ENCODE data around the gene IDUA.
A peak's percentile ranks its signal among the peaks of the same experiment; 100 is the strongest.

Gene IDUA

DNA sequence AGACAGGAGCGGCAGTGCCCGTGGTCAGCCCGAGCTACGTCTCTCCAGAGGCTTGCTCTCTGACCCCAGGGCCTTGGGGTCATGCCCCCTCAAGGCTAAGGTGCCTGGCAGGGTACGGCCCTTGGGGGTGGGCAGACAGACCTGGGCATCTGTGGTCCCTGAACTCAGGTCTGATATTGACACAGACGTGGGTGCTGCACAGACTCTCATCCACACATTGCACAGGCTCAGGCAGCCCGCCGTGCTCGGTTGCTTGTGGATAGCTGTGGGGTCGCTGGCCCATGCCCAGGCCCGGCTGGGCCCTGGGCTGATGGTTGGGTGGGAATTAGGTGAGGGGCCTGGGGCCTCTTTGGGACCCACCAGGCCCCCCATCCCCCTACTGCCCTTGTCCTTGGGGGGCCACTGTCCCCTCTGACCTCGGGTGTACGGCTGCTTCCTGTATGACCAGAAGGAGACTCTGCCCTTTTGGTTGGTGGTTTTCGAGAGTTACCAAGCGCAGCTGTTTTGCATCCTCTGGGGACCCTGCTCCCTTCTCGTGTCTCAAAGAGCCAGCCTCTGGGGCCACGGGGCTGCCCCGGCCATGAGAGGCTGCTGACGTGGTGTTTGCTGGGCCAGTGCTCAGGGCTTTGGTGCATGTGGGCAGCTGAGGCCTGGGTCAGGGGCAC, 34.7 kb downstream of the IDUA start:
- DNase-seq: no peak
- intact Hi-C loops (cut with DNase I): no loop called here

DNA sequence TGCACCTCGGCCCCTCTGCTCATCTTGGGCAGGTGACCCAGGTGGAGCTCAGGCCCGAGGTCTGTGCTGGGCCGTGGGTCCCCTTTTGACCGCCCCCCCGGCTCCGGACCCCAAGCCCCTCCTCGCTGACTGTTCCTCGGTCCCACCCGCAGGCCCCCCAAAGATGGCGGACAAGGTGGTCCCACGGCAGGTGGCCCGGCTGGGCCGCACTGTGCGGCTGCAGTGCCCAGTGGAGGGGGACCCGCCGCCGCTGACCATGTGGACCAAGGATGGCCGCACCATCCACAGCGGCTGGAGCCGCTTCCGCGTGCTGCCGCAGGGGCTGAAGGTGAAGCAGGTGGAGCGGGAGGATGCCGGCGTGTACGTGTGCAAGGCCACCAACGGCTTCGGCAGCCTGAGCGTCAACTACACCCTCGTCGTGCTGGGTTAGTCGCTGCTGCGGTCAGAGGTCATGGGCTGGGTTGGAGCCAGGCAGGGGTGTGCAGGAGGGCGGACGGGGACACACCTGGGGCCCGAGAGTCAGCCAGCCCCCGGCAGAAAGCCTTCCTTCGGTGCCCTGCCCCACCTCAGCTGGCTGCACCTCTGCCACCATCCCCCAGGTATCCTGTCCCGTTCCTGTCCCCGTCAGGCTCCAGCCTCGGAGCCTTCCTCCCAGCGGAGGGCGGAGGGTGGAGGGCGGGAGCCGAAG, 35.4 kb downstream of the IDUA start:
- intact Hi-C loops (cut with DNase I): no loop called here
- DNase-seq: no peak

DNA sequence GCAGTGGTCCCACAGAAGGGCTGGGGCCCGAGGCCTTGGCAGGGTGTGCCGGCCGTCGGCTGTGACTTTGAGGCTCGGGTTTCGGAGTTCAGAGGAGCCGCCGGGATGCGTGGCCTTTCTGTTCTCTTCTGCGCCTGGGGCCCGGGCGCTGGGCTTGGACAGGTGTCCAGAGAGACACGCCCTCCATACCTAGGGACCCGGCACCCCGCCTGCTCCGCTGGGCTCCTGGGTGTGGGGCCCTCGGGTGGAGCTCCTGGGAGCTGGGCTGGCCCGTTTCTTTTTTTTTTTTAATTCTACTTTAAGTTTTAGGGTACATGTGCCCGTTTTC, 35.9 kb downstream of the IDUA start:
- intact Hi-C loops (cut with DNase I): no loop called here
- DNase-seq: no peak

DNA sequence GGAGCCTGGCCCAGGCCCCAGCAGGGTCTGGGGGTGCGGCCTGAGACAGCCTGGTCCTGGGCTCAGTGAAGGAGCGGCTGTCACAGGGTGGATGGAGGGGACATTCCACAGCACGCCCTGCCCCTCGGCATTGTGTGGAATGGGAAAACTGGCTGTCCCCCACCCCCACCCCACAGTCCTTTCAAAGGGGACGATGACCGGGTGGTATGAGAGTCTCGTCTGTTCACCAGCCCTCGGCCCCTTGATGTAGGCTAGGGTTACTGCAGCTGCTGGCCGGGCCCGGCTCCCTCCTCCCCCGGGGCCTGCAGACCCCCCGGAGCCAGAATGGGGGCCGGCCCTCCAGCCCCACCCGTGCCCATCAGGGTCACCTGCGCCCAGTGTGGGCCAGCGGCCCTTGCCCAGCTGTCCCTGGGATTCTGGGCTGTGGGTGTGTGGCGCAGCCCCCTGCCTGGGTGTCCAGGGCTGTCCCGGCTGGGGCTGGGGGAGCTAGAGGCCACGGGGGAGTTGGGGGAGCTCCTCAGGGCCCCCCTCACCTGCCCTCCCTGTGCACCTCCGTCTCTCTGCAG, 36.3 kb downstream of the IDUA start:
- no peak for DNase-seq
- intact Hi-C loops (cut with DNase I): no loop called here

DNA sequence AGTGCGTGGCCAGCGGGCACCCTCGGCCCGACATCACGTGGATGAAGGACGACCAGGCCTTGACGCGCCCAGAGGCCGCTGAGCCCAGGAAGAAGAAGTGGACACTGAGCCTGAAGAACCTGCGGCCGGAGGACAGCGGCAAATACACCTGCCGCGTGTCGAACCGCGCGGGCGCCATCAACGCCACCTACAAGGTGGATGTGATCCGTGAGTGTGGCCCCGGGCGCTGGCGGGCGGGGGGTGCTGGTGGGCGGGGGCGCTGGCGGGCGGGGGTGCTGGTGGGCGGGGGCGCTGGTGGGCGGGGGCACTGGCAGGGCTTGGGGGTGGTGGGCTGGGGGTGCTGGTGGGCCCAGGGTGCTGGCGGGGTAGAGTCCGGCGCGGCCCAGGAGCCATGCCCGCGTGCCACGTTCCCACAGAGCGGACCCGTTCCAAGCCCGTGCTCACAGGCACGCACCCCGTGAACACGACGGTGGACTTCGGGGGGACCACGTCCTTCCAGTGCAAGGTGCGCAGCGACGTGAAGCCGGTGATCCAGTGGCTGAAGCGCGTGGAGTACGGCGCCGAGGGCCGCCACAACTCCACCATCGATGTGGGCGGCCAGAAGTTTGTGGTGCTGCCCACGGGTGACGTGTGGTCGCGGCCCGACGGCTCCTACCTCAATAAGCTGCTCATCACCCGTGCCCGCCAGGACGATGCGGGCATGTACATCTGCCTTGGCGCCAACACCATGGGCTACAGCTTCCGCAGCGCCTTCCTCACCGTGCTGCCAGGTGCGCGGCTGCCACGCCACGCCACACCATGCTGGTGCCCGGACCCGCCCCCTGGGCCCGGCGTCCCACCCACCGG, 37.3 kb downstream of the IDUA start:
- intact Hi-C loops (cut with DNase I): no loop called here
- DNase-seq: no peak

DNA sequence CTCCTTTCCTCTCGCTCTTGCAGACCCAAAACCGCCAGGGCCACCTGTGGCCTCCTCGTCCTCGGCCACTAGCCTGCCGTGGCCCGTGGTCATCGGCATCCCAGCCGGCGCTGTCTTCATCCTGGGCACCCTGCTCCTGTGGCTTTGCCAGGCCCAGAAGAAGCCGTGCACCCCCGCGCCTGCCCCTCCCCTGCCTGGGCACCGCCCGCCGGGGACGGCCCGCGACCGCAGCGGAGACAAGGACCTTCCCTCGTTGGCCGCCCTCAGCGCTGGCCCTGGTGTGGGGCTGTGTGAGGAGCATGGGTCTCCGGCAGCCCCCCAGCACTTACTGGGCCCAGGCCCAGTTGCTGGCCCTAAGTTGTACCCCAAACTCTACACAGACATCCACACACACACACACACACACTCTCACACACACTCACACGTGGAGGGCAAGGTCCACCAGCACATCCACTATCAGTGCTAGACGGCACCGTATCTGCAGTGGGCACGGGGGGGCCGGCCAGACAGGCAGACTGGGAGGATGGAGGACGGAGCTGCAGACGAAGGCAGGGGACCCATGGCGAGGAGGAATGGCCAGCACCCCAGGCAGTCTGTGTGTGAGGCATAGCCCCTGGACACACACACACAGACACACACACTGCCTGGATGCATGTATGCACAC, 38.2 kb downstream of the IDUA start:
- intact Hi-C loops (cut with DNase I): no loop called here
- DNase-seq: no peak

DNA sequence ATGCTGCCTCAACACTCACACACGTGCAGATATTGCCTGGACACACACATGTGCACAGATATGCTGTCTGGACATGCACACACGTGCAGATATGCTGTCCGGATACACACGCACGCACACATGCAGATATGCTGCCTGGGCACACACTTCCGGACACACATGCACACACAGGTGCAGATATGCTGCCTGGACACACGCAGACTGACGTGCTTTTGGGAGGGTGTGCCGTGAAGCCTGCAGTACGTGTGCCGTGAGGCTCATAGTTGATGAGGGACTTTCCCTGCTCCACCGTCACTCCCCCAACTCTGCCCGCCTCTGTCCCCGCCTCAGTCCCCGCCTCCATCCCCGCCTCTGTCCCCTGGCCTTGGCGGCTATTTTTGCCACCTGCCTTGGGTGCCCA, 39.3 kb downstream of the IDUA start:
- intact Hi-C loops (cut with DNase I): no loop called here
- no peak for DNase-seq

DNA sequence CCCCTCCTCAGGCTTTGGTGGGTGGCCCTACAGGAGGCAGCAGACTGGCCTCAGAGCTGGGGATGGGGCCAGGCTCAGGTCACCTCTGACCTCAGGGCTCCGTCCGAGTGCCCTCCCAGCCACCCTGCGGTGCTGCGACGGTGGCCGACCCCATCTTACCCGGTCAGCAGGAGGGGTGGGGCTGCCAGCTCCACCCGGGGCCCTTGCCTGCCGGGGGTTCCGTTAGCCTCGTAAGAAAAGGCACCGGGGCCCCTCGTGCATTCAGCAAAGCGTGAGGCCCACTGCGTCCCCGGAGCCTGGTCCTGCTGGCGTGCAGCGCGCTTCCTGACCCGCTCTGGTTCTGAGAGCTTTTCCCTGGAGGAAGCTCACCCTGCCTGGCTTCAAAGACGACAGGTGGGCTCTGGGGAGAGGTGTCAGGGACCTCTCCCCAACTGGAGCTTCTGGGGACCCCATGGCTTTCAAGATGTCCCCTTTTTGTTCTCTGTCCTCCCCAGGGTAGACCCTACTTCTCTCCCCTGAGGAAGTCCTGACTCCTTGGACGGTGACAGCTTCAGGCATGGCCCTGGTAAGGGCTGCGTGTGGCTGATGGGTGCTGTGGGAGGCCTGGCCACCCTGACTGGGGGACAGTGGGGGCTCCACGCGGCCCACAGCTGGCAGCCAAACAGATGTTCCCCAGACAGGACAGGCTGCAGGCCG, 40.5 kb downstream of the IDUA start:
- DNase-seq: no peak
- intact Hi-C loops (cut with DNase I): no loop called here

DNA sequence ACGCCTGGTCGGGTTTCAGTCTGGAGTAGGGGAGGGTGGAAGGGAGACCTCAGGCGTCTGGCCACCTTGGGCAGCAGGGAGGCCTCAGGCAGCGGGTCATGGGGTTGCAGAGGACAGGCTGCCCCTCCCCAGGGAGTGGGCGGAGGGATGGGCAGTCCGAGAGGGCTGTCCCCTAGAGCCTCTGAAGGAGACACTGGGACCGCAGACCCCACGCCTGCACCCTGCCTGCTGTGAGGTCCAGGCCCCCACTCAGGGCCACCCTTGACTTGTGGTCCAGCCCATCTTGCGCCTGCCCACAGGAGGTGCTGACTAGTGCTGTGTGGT, 41.0 kb downstream of the IDUA start:
- no peak for DNase-seq
- intact Hi-C loops (cut with DNase I): no loop called here

DNA sequence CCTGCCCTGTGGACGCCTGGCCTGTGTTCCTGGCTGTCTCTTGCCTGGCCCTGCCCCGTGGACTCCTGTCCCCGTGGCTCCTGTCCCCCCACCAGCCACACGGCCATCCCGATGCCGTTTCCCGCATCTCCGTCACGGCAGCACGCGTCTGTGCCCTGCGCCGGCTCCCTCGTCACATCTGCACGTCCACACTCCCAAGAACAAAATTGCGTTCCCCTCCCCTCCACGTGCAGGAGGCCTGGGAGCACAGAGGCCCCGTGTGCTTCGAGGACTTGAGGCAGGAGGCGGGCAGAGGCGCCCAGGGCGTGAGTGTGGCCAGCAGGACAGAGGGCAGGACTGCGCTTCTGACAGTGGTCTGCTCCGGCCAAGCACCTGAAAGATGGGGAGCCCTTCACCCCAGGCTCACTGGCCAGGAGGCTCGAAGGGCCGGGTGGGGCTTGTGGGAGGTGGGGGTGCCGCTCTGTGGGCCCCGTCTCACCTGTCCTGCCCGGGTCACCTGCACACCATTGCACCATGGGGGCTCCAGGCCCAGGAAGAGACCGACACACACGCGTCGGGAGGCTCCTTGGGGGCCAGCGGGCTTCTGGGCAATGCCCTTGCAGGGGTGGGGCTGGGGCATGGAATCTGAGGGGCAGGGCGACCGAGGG, 41.9 kb downstream of the IDUA start:
- DNase-seq: no peak
- intact Hi-C loops (cut with DNase I): no loop called here

DNA sequence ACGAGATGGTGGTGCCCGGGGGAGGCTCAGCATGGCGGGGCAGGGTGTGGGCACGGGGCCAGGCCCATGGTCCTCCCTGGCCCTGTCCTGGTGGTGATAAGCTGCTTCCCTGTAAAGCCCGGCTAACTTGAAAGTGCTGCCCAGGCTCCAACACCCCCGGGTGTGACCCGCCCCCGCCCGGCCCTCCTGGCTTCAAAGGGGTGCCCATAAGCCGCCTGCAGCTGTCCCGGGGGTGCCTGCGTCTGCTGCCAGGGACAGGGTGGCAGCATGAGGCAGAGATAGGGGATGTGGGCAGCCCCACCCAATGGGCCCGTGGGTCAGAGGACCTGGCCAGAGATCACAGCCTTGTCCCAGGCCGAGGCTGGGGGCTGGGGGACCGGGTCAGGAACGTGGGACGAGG, 42.7 kb downstream of the IDUA start:
- intact Hi-C loops (cut with DNase I): no loop called here

DNA sequence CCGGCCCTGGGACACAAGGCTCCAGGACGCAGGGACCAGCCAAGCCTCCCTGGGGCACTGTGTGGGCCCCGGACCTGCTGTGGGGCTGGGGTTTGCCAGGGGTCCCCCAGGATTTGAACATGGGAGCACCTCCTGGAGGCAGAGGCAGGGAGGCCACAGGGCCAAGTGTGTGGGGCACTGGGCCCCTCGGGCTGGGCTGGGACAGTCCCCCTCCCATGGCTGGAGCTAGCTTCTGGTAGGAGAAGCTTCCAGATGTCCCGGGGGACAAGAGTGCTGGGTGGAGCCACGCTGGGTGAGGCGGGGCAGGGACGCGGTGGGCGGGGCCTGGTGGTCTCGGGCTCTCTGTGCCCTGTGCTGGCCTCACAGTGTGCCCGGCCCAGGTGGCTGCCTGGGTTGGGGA, 43.2 kb downstream of the IDUA start:
- intact Hi-C loops (cut with DNase I): no loop called here
- no peak for DNase-seq

More for the DNA sequence above, 42.7 kb downstream of the IDUA start:
- no peak for DNase-seq

DNA sequence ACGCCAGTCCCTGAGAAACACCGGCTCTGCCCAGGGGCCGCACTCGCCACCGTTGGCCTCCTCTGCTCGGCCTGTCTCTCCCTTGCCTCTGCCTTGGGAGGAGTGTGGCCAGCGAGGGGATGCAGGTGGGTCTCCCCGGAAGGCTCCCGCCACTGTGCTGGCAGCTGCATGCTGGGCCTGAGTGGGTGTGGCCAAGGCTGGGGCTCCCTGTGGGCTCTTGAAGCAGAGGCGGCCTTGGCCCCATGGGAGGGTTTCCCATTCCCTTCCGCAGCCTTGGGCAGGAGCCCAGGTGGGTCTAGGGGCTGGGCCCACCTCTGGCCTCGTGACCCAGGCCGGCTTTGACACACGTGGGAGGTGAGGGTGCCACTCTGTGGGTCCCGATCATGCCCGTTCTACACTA, 43.7 kb downstream of the IDUA start:
- intact Hi-C loops (cut with DNase I): no loop called here
- no peak for DNase-seq

DNA sequence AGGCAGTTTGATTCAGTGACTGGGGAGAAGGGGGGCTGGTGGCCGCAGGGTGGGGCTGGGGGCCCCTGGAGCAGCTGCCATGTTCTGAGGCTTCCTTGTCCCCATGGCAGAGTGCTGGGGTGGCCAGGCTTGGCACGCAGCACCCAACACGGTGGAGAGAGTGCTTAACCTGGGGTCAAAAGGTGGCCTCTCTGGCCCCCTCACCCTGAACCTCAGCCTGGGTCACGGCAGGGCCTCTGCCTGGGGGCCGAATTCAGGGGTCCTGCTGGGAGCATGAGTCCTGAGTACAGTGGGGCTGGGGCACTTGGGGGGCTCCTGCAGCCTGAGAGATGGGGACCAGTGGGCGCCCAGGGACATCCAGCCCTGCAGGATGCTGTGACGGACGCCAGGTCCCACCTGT, 44.5 kb downstream of the IDUA start:
- intact Hi-C loops (cut with DNase I): no loop called here
- no peak for DNase-seq

DNA sequence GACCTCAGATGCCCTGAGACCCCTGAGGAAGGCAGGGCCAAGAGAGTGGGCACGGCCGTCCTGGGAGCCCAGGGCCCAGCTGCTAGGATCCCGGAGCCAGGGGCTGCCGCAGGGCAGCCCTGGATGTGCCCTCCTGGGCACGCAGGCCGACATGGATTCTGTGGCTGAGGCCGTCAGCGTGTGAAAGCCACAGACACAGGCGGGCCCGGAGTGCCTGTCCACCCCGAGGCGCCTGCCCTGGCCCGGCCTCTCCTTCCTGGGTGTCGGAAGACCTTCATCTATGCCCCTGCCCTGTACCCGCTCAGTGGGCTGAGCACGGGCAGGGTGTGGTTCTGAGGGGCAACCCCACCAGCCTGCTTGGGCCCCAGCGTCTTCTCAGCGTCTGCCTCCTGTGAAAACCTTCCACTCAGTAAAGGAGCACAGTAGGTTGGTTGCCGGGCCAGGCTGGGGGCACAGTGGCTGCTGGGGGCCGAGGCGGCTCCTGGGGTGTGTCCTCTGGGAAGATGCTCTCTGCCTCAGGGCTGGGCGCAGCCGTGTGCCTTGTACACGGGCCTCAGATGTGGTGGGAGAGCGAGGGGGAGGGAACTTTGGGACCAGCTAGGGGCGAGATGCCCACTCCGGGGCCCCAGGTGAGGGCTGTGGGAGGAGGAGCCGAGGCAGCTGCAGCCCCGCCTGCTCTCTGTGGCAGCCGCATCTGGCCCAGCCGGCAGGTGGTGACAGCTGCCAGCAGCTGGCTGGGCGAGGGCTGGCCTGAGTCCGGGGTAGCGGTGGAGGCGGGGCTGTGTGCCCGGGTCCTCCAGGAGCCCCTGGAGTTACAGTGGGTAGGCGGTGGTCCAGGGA, 45.3 kb downstream of the IDUA start:
- intact Hi-C loops (cut with DNase I): no loop called here
- DNase-seq: peak in 1 of 42 donors; percentile 46

DNA sequence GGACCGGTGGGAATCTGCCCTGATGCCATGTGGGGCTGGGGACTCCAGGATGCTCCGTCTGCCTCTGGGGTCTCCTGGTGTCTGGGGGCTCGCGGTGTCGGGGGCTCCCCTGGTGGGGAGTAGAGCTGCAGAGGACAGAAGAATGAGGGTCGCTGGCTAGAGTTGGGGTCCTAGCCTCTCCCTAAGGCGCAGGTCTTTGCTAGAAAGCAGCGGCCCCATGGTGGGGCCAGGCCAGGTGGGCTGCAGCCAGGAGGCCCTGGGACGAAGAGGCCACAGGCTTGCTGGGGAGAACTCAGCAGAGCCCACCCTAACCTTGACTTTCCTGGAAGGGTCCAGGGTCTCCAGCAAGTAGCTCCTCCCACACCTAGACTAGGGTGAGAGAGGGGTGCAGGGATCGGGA, 46.0 kb downstream of the IDUA start:
- DNase-seq: no peak
- intact Hi-C loops (cut with DNase I): no loop called here

DNA sequence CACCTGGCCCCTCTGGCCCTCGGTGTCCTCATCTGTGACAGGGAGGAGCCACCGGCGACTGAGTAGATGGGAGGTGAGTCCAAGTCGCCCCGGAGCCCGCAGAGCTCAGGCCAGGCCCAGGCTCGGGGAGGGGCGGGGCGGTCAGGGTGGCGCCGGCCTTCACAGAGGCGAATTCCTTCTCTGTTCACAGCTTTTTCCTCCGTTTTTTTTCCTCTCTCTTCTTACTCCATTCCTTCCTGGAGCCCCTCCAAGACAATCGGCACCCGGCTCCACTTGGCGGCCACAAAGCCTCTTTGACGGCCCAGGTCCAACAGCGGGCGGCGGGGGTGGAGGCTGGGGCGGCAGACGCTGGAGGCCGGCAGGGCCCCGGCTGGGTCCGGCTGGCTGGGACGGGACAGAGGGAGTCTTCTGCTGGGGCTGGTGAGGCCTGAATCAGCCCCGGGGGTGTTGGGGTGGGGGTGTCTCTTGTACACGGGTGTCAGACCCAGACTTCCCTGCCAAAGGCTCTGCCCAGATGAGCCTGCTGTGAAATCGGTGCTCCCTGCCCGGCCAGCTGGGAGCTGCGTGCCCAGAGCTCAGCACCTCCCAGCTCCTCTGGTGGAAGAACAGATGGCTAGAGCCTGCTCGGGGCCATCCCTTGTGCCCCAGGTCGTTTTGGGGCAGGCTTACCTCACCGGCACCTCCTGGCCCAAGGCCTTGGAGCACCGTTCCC, 47.2 kb downstream of the IDUA start:
- peak; percentile 17 to 85 (median 67) for DNase-seq
- intact Hi-C loops (cut with DNase I): loop anchor here (2.0 kb wide), 1 partner anchor 19 kb away; no protein-coding TSS in a partner anchor

Data from head of caudate nucleus (tissue), 42 donors.